HFF-Myc (cell line): ENCODE measurements around the gene UNC13C.

Source experiments
- DNase-seq: peaks from one replicate; pipeline ENCODE4 v3.0.0-alpha.2; 2011; ENCODE audit warnings: low read depth; ENCODE audit errors: extremely low read depth
- H3K4me3 ChIP-seq: replicated peaks from 2 replicates; pipeline ENCODE4 v1.5.1; 2011; ENCODE audit warnings: low read depth, mild to moderate bottlenecking, control low read depth, low read length
- CTCF ChIP-seq: IDR thresholded peaks from 2 replicates; pipeline ENCODE4 v1.5.1; 2012; ENCODE audit warnings: mild to moderate bottlenecking, low read depth, low read length, control low read depth; ENCODE audit errors: missing control alignments

Gene UNC13C

GRCh38 chr15:54304321-54304720 is 326.1 kb downstream of the UNC13C start:
- no peak for DNase-seq
- TF ChIP-seq CTCF, result no peak
- no peak overlapping the region for H3K4me3 ChIP-seq

GRCh38 chr15:54305138-54305537 is 326.9 kb downstream of the UNC13C start:
- DNase-seq, result no peak
- no peak for TF ChIP-seq CTCF
- H3K4me3 ChIP-seq, result no peak overlapping the region

DNA sequence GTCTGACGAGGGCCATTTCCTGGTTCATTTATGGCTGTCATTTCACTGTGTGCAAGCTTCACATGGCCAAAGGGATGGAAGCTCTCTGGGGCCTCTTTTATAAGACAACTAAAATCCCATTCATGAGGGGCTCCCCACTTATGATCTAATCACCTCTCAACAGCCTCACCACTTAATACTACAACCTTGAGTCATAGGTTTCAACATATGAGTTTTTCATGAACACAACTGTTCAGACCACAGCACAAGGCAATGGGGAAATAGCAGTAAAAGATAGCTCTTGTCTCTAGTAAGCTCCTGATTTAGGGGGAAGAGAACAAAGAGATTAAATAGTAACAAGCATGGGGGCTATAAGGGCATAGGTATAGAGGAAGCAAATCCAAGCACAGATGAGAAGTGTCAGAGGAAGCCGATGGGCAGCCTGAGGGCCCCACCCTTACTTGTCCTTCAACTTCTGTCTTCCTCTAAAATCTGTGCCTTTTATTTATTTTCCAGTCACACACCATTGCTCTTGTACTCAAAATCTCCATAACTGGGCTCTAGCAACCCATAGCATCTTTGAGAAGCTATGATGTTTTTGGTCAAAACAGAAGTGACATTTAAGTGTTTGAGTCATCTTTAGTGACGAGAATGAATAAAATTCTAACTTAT is 329.1 kb downstream of the UNC13C start:
- no peak for DNase-seq
- no peak for TF ChIP-seq CTCF
- no peak overlapping the region for H3K4me3 ChIP-seq

GRCh38 chr15:54307926-54308325 is 329.7 kb downstream of the UNC13C start:
- no peak for TF ChIP-seq CTCF
- no peak for DNase-seq
- H3K4me3 ChIP-seq, result no peak overlapping the region

DNA sequence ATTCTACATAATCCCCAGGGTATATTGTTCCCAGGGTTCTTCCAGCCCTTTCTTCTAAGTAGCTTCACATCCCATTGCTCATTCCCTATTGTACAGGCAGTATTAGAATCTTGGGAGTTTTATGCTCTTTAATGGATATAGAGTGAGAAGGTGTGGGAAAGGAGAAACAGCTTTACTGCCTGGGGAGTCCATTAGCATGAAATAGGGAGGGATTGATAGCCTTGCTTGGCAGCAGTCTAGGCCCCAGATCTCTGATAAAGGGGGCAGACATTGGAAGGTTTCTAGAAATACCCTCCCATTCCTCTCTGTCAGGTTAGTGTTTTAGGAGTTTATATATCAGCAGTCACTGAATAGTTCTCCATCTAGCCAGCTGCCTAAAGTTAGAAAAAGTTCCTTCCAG is 334.3 kb downstream of the UNC13C start:
- no peak for TF ChIP-seq CTCF
- DNase-seq, result no peak
- no peak overlapping the region for H3K4me3 ChIP-seq

DNA sequence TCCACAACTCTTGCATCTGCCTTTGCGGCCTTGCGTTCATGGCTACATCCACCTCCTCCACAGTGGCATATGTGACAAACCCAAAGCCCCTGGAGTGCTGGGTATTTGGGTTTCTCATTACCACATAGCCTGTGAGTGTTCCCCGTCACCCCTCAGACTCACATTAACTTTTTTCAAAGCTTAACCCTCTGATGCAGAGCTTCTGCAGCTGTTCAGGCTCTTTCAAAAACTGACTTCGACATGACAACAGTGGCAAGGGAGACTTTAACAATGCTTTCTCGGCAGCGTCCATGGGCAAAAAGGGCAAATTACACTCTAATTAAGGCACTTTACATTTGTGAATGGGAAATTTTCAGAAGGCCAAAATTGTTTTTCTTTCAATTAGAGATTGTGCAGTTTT is 343.2 kb downstream of the UNC13C start:
- no peak overlapping the region for H3K4me3 ChIP-seq
- TF ChIP-seq CTCF, result no peak
- no peak for DNase-seq

GRCh38 chr15:54322341-54322740 is 344.1 kb downstream of the UNC13C start:
- H3K4me3 ChIP-seq, result no peak overlapping the region
- TF ChIP-seq CTCF, result no peak
- no peak for DNase-seq
